Natural killer cell treated with Interleukin-12 subunit alpha and Interleukin-12 subunit beta and Interleukin-15 and Interleukin-18, amount 100 ng/mL, for 72 hours (primary cell): ENCODE results near the gene OR4K1. TPM values are rescaled to one million over a fixed set of nuclear protein-coding genes. Genes with fewer than 3 reads are reported as not detected.

Source experiments
- ATAC-seq, 2 donors: fragments of 150-1000 bp; cut with Tn5 transposase in 1 of 2; sonication (Bioruptor Pico), chemical (Tn5 transposase) in 1 of 2; 2 replicates each; pipeline ENCODE4 v1.10.0; 2021
- DNase-seq: peaks from one replicate; pipeline ENCODE4 v3.0.0; 2022; ENCODE audit warnings: low spot score
- H3K27ac Mint-ChIP-seq, 2 donors: 1 replicate in 1 of 2; 2 replicates in 1 of 2; pipeline ENCODE4 v1.8.0; 2022; ENCODE audit warnings: mixed read lengths in 2 of 2, mild to moderate bottlenecking in 1 of 2, moderate library complexity in 1 of 2
- H3K27me3 Mint-ChIP-seq, 2 donors: 1 replicate in 1 of 2; 2 replicates in 1 of 2; pipeline ENCODE4 v1.8.0; 2022; ENCODE audit warnings: mixed read lengths in 2 of 2
- H3K36me3 Mint-ChIP-seq: one replicate; pipeline ENCODE4 v1.8.0; 2022; ENCODE audit warnings: mixed read lengths
- H3K4me1 Mint-ChIP-seq, 2 donors: 1 replicate in 1 of 2; 2 replicates in 1 of 2; pipeline ENCODE4 v1.8.0; 2022; ENCODE audit warnings: low read depth in 2 of 2, mixed read lengths in 2 of 2, mild to moderate bottlenecking in 1 of 2
- H3K4me3 Mint-ChIP-seq: one replicate; pipeline ENCODE4 v1.8.0; 2022; ENCODE audit warnings: mixed read lengths
- H3K9me3 Mint-ChIP-seq: 2 replicates; pipeline ENCODE4 v1.8.0; 2022; ENCODE audit warnings: mixed read lengths
- total RNA-seq, 2 donors: library from RNA; stranded (reverse); gene quantifications; one replicate each; pipeline ENCODE4 v1.2.3, GENCODE V29; 2022

The OR4K1 gene
- total RNA-seq, 2 donors from 2014 or later, result not detected

- H3K36me3 Mint-ChIP-seq, result no peaks in the 10 kb centered on the region
- no peaks in the 10 kb centered on the region for H3K27me3 Mint-ChIP-seq
- no peak overlapping the region for H3K27ac Mint-ChIP-seq
- peaks cover 6% of the 10 kb centered on the region for H3K9me3 Mint-ChIP-seq
- DNase-seq, result no peak
- H3K4me3 Mint-ChIP-seq, result no peak overlapping the region
- peaks cover 10 to 21% of the 10 kb centered on the region in 2 donors for H3K4me1 Mint-ChIP-seq
- no peak for ATAC-seq
These were observed 44.1 kb downstream of the OR4K1 start for GRCh38 chr14:19974844-19975243.

GRCh38 chr14:19975291-19975690 lies 44.6 kb downstream of the OR4K1 start, which contains the start of gene OR4K15:
TSS of gene OR4K15 (plus strand) at chr14:19975591. CDS start at chr14:19975591, 0 bp downstream.
- peaks cover 10 to 21% of the 10 kb centered on the region in 2 donors for H3K4me1 Mint-ChIP-seq
- H3K9me3 Mint-ChIP-seq, result peaks cover 6% of the 10 kb centered on the region
- H3K27ac Mint-ChIP-seq, result no peak within 1 kb of the TSS
- H3K36me3 Mint-ChIP-seq, result no peaks in the 10 kb centered on the region
- no peak within 1 kb of the TSS for H3K4me3 Mint-ChIP-seq
- DNase-seq, result no peak
- ATAC-seq, result no peak
- no peaks in the 10 kb centered on the region for H3K27me3 Mint-ChIP-seq

Other genes with a start within 250 kb of the OR4K1 start
- gene OR11H2, start 217.0 kb upstream of the OR4K1 start, total RNA-seq, result not detected
- not detected for gene OR4Q3, start 187.3 kb upstream of the OR4K1 start, total RNA-seq
- gene OR4M1, start 157.4 kb upstream of the OR4K1 start, total RNA-seq, result not detected
- not detected for gene OR4N2, start 127.1 kb upstream of the OR4K1 start, total RNA-seq
- gene OR4K2, start 55.8 kb upstream of the OR4K1 start, total RNA-seq, result not detected
- not detected for gene OR4K5, start 10.3 kb upstream of the OR4K1 start, total RNA-seq
- not detected for gene OR4K15, start 44.7 kb downstream of the OR4K1 start, total RNA-seq
- not detected for gene OR4Q2, start 71.2 kb downstream of the OR4K1 start, total RNA-seq
- not detected for gene OR4K14, start 88.4 kb downstream of the OR4K1 start, total RNA-seq
- gene OR4K13, start 105.1 kb downstream of the OR4K1 start, total RNA-seq, result not detected
- not detected for gene OR4L1, start 129.1 kb downstream of the OR4K1 start, total RNA-seq
- gene OR4K17, start 179.8 kb downstream of the OR4K1 start, total RNA-seq, result not detected
- not detected for gene OR4N5, start 207.9 kb downstream of the OR4K1 start, total RNA-seq